Body of pancreas (tissue), 4 donors: ENCODE measurements around the gene ELF2. TPM values are rescaled to one million over a fixed set of nuclear protein-coding genes. Genes with fewer than 3 reads are reported as not detected.

Source experiments
- ATAC-seq: fragments of 150-250 bp; one replicate; pipeline ENCODE4 v1.9.1; 2016
- DNase-seq, 4 donors: peaks; one replicate each; pipeline ENCODE4 v3.0.0-alpha.2; 2019
- H3K27ac ChIP-seq, 4 donors: fragments of 200-600 bp; sonication (generic); 1 replicate in 3 of 4; 2 replicates in 1 of 4; pipeline versions ENCODE4 v1.5.1 to v1.6.1; 2016 to 2019; ENCODE audit warnings: mild to moderate bottlenecking in 1 of 4, mixed read lengths in 1 of 4, moderate library complexity in 1 of 4
- H3K27me3 ChIP-seq, 2 donors: fragments of 200-600 bp; sonication (generic); one replicate each; pipeline ENCODE4 v1.6.0; 2016; ENCODE audit warnings: mild to moderate bottlenecking in 1 of 2
- H3K36me3 ChIP-seq, 2 donors: fragments of 200-600 bp; sonication (generic); replicated peaks in 1 of 2; 2 replicates each; pipeline ENCODE4 v1.5.1; 2016; ENCODE audit warnings: low read depth in 2 of 2; ENCODE audit not compliant: insufficient read depth in 1 of 2
- H3K4me1 ChIP-seq: fragments of 200-600 bp; sonication (generic); one replicate; pipeline ENCODE4 v1.6.0; 2016
- H3K4me3 ChIP-seq, 2 donors: fragments of 200-600 bp; sonication (generic); 1 replicate in 1 of 2; 2 replicates in 1 of 2; pipeline ENCODE4 v1.5.1; 2016 to 2019
- H3K9me3 ChIP-seq, 3 donors: fragments of 200-600 bp; sonication (generic); 1 replicate in 2 of 3; 2 replicates in 1 of 3; pipeline ENCODE4 v1.5.1; 2016
- CTCF ChIP-seq, 7 experiments: fragments of 450-650 bp in 4 of 7; fragments of 200-600 bp in 3 of 7; sonication (generic) in 3 of 7; IDR thresholded peaks; one replicate each; pipeline ENCODE4 v1.5.1; 2016 to 2019; ENCODE audit warnings: antibody characterized with exemption in 7 of 7
- POLR2A ChIP-seq, 3 donors: fragments of 450-650 bp; IDR thresholded peaks; one replicate each; pipeline ENCODE4 v1.6.1; 2016; ENCODE audit warnings: antibody characterized with exemption in 3 of 3, mild to moderate bottlenecking in 2 of 3
- WGBS, 2 donors: methylation state at CpG; one replicate each; pipeline ENCODE4 v1.1.5; 2017; 5-methylcytosine and 5-hydroxymethylcytosine counted together
- intact Hi-C: fragments of 100-400 bp; cut with DNase I; formaldehyde crosslinking; loops from one replicate; pipeline ENCODE4 v1.15.1; 2023
- total RNA-seq, 2 donors: library from RNA; depleted of rRNA; stranded (reverse); fragments of >200 nt; gene quantifications; one replicate each; pipeline ENCODE4 v1.1.0, GENCODE V29; 2016

The ELF2 gene
- total RNA-seq, 2 donors from 2014 or later: 25.4 to 42.5 TPM

- ATAC-seq (no peak), DNase-seq (no peak)
- Histone ChIP-seq H3K27me3 (no peaks in the 10 kb centered on the region), H3K36me3 (no peaks in the 10 kb centered on the region), H3K4me1 (no peaks in the 10 kb centered on the region), H3K27ac (no peak overlapping the region), H3K9me3 (no peaks in the 10 kb centered on the region), H3K4me3 (no peak overlapping the region)
- intact Hi-C loops: no loop called here
- WGBS, 2 donors: 94 to 95% methylated on average over 2 of the region's 2 CpGs
- TF ChIP-seq POLR2A (IDR thresholded peaks at IDR 0.05) (no peak), CTCF (IDR thresholded peaks at IDR 0.05) (no peak)
Measured at GRCh38 chr4:139191373-139191772, 14.4 kb upstream of the ELF2 start.

- no peaks in the 10 kb centered on the region for H3K36me3 ChIP-seq
- TF ChIP-seq POLR2A (IDR thresholded peaks at IDR 0.05) (no peak), CTCF (IDR thresholded peaks at IDR 0.05) (no peak)
- H3K4me1 ChIP-seq: no peaks in the 10 kb centered on the region
- no peaks in the 10 kb centered on the region for H3K27me3 ChIP-seq
- WGBS, 2 donors: 75 to 85% methylated on average over 6 to 7 of the region's 7 CpGs
- no peak overlapping the region for H3K27ac ChIP-seq
- DNase-seq (no peak), ATAC-seq (no peak)
- H3K4me3 ChIP-seq: no peak overlapping the region
- intact Hi-C loops: no loop called here
- no peaks in the 10 kb centered on the region for H3K9me3 ChIP-seq
Measured at GRCh38 chr4:139189972-139190371, 13.0 kb upstream of the ELF2 start.

- no peak for TF ChIP-seq POLR2A (IDR thresholded peaks at IDR 0.05)
- TF ChIP-seq CTCF (IDR thresholded peaks at IDR 0.05): no peak
- Histone ChIP-seq H3K27me3 (no peaks in the 10 kb centered on the region), H3K9me3 (no peaks in the 10 kb centered on the region), H3K27ac (no peak overlapping the region), H3K36me3 (no peaks in the 10 kb centered on the region), H3K4me1 (no peaks in the 10 kb centered on the region), H3K4me3 (no peak overlapping the region)
- no peak for DNase-seq
- ATAC-seq: no peak
- intact Hi-C loops: no loop called here
- WGBS, 2 donors: 86 to 94% methylated on average over 2 of the region's 2 CpGs
Measured at GRCh38 chr4:139189417-139189749, 12.4 kb upstream of the ELF2 start.

- intact Hi-C loops: no loop called here
- no peak for TF ChIP-seq POLR2A (IDR thresholded peaks at IDR 0.05)
- no peak for TF ChIP-seq CTCF (IDR thresholded peaks at IDR 0.05)
- Histone ChIP-seq H3K27ac (no peak overlapping the region), H3K36me3 (no peaks in the 10 kb centered on the region), H3K9me3 (no peaks in the 10 kb centered on the region), H3K4me1 (no peaks in the 10 kb centered on the region), H3K4me3 (no peak overlapping the region), H3K27me3 (no peaks in the 10 kb centered on the region)
- no peak for ATAC-seq
- peak in 1 of 4 donors; percentile 12 for DNase-seq
- WGBS, 2 donors: 83 to 85% methylated on average over 9 of the region's 9 CpGs
Measured at GRCh38 chr4:139188648-139189416, 11.8 kb upstream of the ELF2 start.

- peak in 4 of 7 experiments; percentile 7 to 26 (median 16) for TF ChIP-seq CTCF (IDR thresholded peaks at IDR 0.05)
- no peak for TF ChIP-seq POLR2A (IDR thresholded peaks at IDR 0.05)
- intact Hi-C loops: no loop called here
- Histone ChIP-seq H3K36me3 (no peaks in the 10 kb centered on the region), H3K4me3 (no peak overlapping the region), H3K27ac (no peak overlapping the region), H3K9me3 (no peaks in the 10 kb centered on the region), H3K27me3 (no peaks in the 10 kb centered on the region), H3K4me1 (peaks cover under 1% of the 10 kb centered on the region)
- ATAC-seq (no peak), DNase-seq (no peak)
Measured at GRCh38 chr4:139184129-139184528, 7.1 kb upstream of the ELF2 start.
